NCI-H510A (cell line): ENCODE measurements around the gene CRLF2.
"Not testable (repeated sequence)": the region's sequence is repeated elsewhere in the genome, so short reads cannot be mapped to it uniquely, and the experiment has no call there.

ENCODE experiments used
- DNase-seq: peaks from one replicate; lab custom pipeline; 2025; lab: John Stamatoyannopoulos, UW

The CRLF2 gene

DNA sequence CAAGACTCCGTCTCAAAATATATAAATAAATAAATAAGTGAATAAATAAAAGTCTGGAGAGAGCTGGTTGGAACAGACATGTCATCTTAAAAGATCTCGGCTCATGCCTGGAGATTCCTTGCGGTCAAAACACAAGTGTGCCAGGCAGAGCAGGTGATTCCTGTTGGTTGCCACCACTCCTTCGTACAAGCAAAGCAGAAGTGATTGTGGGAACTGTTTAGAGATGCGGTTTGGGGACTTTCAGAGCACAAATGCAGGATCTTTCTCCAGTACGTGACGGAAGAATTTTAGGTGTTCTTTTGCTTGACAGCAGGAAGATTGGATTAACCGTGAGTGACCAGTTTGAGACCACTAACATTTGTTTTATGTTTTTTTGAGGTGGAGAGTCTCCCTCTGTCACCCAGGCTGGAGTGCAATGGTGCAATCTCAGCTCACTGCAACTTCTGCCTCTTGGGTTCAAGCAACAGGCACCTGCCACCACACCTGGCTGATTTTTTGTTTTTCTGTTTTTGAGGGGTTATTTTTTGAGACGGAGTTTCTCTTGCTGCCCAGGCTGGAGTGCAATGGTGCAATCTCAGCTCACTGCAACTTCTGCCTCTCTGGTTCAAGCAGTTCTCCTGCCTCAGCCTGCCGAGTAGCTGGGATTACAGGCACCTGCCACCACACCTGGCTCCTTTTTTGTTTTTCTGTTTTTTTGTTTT, 2.8 kb upstream of the CRLF2 start:
- DNase-seq: no peak

- no peak for DNase-seq
Measured at GRCh38 chrX:1213971-1214370, 1.5 kb upstream of the CRLF2 start.

DNA sequence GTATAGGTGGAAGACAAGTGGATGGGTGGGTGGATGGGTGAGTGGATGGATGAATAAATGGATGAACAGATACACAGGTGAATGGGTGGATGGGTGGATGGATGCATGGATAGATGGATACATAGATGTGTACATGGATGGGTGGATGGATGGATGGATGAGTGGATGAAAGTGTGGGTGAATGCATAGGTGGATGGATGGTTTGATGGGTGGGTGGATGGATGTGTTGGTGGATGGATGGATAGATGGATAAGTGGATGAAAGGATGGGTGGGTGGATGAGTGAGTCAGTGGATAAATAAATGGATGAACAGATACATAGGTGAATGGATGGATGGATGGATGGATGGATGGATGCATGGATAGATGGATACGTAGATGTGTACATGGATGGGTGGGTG, 1.6 kb downstream of the CRLF2 start:
- DNase-seq: no peak

DNA sequence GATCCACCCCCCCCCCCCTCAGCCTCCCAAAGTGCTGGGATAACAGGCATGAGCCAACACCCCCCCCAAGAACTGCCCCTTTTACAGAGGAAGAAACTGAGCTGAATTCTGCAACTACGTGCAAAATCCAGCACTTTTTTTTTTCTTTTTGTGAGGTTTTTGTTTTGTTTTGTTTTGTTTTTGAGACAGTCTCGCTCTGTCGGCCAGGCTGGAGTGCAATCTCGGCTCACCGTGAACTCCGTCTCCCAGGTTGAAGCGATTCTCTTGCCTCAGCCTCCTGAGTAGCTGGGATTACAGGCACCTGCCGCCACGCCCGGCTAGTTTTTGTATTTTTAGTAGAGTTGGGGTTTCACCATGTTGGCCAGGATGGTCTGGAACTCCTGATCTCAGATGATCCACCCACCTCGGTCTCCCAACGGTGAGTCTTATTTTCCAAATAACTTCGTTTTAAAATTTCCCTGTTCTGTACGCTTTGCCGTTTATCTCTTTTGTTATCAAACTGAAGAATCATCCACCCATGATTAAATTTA, 4.9 kb downstream of the CRLF2 start:
- no peak for DNase-seq

- no peak for DNase-seq
Measured at GRCh38 chrX:1205681-1206611, 6.5 kb downstream of the CRLF2 start.

DNA sequence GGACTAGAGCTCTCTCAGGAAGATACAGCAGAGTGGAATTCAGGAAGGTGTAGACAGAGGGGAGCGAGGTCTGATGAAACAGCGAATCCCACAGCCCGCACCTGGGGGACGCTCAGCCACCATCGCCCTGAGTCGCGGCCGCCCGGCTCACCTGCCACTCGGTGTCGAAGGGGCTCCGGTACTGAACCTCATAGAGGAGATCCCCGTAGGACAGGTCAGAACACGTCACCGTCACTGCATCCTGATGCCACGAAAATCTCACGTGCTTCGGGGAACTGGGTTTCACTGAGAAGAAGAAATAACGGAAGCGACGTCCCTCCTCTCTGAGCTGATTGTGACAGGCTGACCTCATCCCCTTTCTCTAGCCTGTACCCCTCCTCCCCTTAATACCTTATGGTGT, 10.2 kb downstream of the CRLF2 start:
- no peak for DNase-seq

DNA sequence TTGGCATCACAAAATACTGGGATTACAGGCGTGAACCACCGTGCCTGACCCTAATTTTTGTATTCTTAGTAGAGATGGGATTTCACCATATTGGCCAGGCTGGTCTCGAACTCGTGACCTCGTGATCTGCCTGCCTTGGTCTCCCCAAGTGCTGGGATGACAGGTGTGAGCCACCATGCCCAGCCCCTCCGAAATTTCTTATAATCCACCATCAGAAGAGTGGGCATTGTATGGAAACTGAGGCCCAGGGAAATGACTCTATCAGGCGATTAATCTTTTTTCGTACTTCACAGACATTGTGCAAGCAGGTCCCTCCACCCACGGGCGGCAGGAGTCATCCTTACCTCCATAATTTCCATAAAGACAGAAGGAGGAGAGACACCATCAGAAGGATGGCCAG, 16.0 kb downstream of the CRLF2 start:
- no peak for DNase-seq

GRCh38 chrX:1192196-1192595, 20.3 kb downstream of the CRLF2 start:
- not testable (repeated sequence) for DNase-seq

DNA sequence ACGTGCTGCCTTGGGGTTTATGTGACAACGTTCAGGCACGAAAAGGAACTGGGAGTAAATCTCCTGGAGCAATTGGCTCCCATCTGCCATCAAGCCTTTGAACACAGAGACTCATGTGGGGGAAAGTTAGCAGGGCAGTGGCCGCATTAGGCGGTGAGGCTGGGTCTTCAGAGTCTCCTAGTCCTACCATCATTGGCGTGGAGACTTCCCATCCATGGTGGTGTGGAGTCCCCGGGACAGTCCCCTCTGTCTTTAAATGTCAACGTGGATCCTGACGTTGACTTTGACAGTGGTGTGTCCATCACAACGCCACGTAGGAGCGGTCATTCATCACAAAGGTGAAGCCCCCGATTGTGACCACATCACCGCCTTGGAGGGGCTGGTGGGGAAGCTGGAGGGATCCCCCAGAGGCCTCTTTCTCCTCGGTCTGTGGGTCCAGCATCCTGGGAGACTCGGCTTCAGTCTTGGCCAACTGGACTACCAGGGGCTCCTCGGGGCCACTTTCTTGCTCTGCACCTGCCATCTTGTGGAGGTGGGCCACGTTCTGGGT, 21.8 kb downstream of the CRLF2 start:
- no peak for DNase-seq

- no peak for DNase-seq
Measured at GRCh38 chrX:1185561-1185960, 26.9 kb downstream of the CRLF2 start.

- no peak for DNase-seq
Measured at GRCh38 chrX:1182211-1182610, 30.2 kb downstream of the CRLF2 start.

- DNase-seq: not testable (repeated sequence)
Measured at GRCh38 chrX:1181661-1182060, 30.8 kb downstream of the CRLF2 start.

GRCh38 chrX:1181170-1181569, 31.3 kb downstream of the CRLF2 start:
- no peak for DNase-seq

DNA sequence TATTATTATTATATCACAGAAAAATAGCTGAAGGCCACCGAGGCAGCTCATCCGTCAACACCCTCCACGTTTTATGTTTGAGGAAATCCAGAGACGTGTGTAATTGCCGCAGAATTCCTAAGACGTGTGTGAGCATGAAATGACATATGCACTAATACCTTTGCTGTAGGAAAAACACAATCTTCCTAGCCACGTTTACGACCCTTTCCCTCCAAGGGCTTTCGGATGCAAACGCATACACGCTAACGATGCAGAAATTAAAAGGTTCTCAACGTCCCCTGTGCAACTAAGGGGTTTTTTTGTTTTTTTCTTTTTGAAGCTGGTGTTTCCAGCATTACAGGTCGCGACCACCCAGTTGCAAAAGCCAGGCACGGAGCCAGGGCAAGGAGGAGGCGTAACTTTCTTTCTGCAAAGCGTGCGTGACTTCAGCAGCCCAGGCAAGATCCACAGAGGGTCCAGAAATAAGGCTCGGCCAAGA, 33.8 kb downstream of the CRLF2 start:
- no peak for DNase-seq

DNA sequence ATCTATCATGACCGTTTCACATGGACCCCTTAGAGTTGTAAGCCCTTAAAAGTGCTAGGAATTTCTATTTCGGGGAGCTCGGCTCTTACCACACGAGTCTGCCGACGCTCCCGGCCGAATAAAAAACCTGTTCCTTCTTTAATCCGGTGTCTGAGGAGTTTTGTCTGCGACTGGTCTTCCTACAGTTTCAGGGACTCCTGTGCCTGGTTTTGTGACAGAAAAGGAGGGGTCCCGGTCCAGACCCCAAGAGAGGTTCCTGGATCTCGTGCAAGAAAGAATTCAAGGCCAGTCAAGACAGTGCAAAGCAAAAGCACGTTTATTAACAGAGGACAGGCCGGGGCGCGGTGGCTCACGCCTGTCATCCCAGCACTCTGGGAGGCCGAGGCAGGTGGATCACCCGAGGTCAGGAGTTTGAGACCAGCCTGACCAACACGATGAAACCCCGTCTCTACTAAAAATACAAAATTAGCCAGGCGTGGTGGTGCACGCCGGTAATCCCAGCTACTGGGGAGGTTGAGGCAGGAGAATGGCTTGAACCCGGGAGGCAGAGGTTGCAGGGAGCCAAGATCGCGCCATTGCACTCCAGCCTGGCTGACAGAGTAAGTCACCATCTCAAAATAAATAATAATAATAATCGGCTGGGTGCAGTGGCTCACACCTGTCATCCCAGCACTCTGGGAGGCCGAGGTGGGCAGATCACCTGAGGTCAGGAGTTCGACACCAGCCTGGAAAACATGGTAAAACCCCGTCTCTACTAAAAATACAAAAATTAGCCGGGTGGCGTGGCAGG, 35.7 kb downstream of the CRLF2 start:
- DNase-seq: not testable (repeated sequence)

- not testable (repeated sequence) for DNase-seq
Measured at GRCh38 chrX:1174609-1175545, 37.6 kb downstream of the CRLF2 start.

- not testable (repeated sequence) for DNase-seq
Measured at GRCh38 chrX:1173435-1173834, 39.0 kb downstream of the CRLF2 start.

GRCh38 chrX:1172496-1172895, 40.0 kb downstream of the CRLF2 start:
- DNase-seq: no peak

GRCh38 chrX:1171915-1172314, 40.5 kb downstream of the CRLF2 start:
- DNase-seq: not testable (repeated sequence)

GRCh38 chrX:1170243-1170642, 42.2 kb downstream of the CRLF2 start:
- DNase-seq: no peak

- no peak for DNase-seq
Measured at GRCh38 chrX:1169189-1169588, 43.3 kb downstream of the CRLF2 start.
